ENCODE results near the gene PACRG.

DNA sequence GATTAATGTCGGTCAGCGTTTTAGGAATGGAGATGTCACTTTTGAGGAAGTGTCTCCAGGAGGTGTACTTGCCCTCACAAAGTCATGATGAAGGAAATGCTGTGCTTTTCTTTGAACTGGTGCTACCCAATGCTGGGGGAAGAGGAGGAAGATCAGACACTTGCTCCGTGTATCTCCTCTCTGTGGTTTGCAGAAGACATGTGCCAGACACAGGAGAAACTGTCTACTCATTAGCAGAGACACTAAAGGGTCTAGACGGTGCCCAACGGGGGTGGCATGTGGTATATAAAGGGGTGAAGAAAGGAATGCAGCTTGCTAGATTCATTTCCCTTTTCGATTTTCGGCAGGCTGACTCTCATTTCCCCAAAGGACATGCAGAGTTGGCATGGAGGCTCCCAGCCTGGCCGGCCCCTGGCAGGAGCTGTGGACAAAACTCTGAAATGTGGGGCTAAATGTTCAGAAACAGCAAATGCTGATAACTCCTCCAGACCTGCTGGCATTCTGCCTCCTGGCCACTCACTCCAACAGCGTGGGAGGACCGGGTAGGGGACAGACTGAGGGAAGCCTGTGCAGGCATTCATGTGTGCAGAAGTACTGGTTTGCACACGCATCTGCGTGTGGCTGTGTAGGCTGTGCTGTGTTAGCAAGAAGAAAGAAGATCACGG lies 627.1 kb downstream of the PACRG start:
- TF ChIP-seq, protein P1, sequence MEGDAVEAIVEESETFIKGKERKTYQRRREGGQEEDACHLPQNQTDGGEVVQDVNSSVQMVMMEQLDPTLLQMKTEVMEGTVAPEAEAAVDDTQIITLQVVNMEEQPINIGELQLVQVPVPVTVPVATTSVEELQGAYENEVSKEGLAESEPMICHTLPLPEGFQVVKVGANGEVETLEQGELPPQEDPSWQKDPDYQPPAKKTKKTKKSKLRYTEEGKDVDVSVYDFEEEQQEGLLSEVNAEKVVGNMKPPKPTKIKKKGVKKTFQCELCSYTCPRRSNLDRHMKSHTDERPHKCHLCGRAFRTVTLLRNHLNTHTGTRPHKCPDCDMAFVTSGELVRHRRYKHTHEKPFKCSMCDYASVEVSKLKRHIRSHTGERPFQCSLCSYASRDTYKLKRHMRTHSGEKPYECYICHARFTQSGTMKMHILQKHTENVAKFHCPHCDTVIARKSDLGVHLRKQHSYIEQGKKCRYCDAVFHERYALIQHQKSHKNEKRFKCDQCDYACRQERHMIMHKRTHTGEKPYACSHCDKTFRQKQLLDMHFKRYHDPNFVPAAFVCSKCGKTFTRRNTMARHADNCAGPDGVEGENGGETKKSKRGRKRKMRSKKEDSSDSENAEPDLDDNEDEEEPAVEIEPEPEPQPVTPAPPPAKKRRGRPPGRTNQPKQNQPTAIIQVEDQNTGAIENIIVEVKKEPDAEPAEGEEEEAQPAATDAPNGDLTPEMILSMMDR (IDR thresholded peaks at IDR 0.05) = no peak
- TF ChIP-seq POLR2AphosphoS5 (IDR thresholded peaks at IDR 0.05) = no peak
